WTC11 (cell line): ENCODE data around the gene SPNS2.

Experiments used
- ELF4 ChIP-seq: sonication (generic); formaldehyde crosslinking; IDR thresholded peaks from 2 replicates; pipeline ENCODE4 v1.8.1; 2022; ENCODE audit warnings: low read depth, mild to moderate bottlenecking, moderate library complexity, missing genetic modification reagents
- GABPB1 ChIP-seq: sonication (generic); formaldehyde crosslinking; IDR thresholded peaks from 2 replicates; pipeline ENCODE4 v1.8.1; 2023; ENCODE audit warnings: mild to moderate bottlenecking, missing genetic modification reagents
- JUN ChIP-seq: sonication (generic); formaldehyde crosslinking; IDR thresholded peaks from 2 replicates; pipeline ENCODE4 v1.8.0; 2023; ENCODE audit warnings: mild to moderate bottlenecking, missing genetic modification reagents
- NR1H2 ChIP-seq: sonication (generic); formaldehyde crosslinking; IDR thresholded peaks from 2 replicates; pipeline ENCODE4 v1.9.0; 2021; ENCODE audit warnings: mild to moderate bottlenecking, moderate library complexity, missing genetic modification reagents
- SMAD4 ChIP-seq: sonication (generic); formaldehyde crosslinking; IDR thresholded peaks from 2 replicates; pipeline ENCODE4 v1.8.0; 2022; ENCODE audit warnings: mild to moderate bottlenecking, missing genetic modification reagents
- ZNF317 ChIP-seq: sonication (generic); formaldehyde crosslinking; IDR thresholded peaks from 2 replicates; pipeline ENCODE4 v1.8.1; 2023; ENCODE audit warnings: low read depth, mild to moderate bottlenecking, moderate library complexity, missing genetic modification reagents, borderline replicate concordance
- ZNF416 ChIP-seq: fragments of 250-450 bp; sonication (Bioruptor Pico); IDR thresholded peaks from 2 replicates; pipeline ENCODE4 v1.9.0; 2021; ENCODE audit warnings: mild to moderate bottlenecking, inconsistent platforms
- TF ChIP-seq, protein P1 (sequence below): fragments of 200-600 bp; IDR thresholded peaks from 2 replicates; pipeline ENCODE4 v1.8.0; 2022; ENCODE audit warnings: antibody characterized with exemption
- TF ChIP-seq, protein P2 (sequence below): sonication (generic); formaldehyde crosslinking; IDR thresholded peaks from 2 replicates; pipeline ENCODE4 v1.8.1; 2023; ENCODE audit warnings: mild to moderate bottlenecking, moderate library complexity, missing genetic modification reagents
- TF ChIP-seq, protein P3 (sequence below): sonication (generic); formaldehyde crosslinking; IDR thresholded peaks from 2 replicates; pipeline ENCODE4 v1.8.1; 2022; ENCODE audit warnings: low read depth, missing genetic modification reagents, borderline replicate concordance
- TF ChIP-seq, protein P4 (sequence below): sonication (generic); formaldehyde crosslinking; conservative IDR thresholded peaks from 2 replicates; pipeline ENCODE4 v1.8.1; 2022; ENCODE audit warnings: mild to moderate bottlenecking, missing genetic modification reagents
- TF ChIP-seq, protein P5 (sequence below): sonication (generic); formaldehyde crosslinking; IDR thresholded peaks from 2 replicates; pipeline ENCODE4 v1.8.1; 2023; ENCODE audit warnings: mild to moderate bottlenecking, missing genetic modification reagents
- TF ChIP-seq, protein P6 (sequence below): sonication (generic); formaldehyde crosslinking; IDR thresholded peaks from 2 replicates; pipeline ENCODE4 v1.8.1; 2023; ENCODE audit warnings: mild to moderate bottlenecking, missing genetic modification reagents, borderline replicate concordance

DNA sequence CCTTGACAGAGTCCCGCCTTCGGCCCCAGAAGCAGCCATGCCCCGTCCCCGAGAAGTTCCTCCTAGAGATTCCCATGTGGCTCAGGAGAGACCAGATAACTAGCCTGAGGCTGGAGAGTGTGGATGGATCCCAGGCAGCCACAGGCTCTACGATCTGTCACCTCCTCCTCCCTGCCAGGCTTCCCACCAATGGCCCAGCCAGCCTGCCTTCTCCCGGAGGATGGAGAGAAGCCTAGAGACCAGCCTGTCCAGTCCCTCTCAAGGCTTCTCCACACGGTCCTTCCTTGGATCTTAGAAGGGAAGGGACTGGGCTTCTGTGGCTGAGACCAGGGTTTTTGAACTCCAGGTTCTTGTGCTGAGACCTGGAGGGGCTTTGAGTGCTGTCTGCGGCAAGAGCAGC is 84.0 kb downstream of the SPNS2 start:
- TF ChIP-seq ELF4 (CRISPR knock-in tag): no peak
- TF ChIP-seq JUN (CRISPR knock-in tag): no peak
- TF ChIP-seq, protein P1, sequence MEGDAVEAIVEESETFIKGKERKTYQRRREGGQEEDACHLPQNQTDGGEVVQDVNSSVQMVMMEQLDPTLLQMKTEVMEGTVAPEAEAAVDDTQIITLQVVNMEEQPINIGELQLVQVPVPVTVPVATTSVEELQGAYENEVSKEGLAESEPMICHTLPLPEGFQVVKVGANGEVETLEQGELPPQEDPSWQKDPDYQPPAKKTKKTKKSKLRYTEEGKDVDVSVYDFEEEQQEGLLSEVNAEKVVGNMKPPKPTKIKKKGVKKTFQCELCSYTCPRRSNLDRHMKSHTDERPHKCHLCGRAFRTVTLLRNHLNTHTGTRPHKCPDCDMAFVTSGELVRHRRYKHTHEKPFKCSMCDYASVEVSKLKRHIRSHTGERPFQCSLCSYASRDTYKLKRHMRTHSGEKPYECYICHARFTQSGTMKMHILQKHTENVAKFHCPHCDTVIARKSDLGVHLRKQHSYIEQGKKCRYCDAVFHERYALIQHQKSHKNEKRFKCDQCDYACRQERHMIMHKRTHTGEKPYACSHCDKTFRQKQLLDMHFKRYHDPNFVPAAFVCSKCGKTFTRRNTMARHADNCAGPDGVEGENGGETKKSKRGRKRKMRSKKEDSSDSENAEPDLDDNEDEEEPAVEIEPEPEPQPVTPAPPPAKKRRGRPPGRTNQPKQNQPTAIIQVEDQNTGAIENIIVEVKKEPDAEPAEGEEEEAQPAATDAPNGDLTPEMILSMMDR: no peak
- TF ChIP-seq, protein P2, sequence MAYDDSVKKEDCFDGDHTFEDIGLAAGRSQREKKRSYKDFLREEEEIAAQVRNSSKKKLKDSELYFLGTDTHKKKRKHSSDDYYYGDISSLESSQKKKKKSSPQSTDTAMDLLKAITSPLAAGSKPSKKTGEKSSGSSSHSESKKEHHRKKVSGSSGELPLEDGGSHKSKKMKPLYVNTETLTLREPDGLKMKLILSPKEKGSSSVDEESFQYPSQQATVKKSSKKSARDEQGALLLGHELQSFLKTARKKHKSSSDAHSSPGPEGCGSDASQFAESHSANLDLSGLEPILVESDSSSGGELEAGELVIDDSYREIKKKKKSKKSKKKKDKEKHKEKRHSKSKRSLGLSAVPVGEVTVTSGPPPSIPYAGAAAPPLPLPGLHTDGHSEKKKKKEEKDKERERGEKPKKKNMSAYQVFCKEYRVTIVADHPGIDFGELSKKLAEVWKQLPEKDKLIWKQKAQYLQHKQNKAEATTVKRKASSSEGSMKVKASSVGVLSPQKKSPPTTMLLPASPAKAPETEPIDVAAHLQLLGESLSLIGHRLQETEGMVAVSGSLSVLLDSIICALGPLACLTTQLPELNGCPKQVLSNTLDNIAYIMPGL (CRISPR knock-in tag): no peak
- no peak for TF ChIP-seq ZNF416 (CRISPR knock-in tag)
- no peak for TF ChIP-seq ZNF317 (CRISPR knock-in tag)
- TF ChIP-seq, protein P3, sequence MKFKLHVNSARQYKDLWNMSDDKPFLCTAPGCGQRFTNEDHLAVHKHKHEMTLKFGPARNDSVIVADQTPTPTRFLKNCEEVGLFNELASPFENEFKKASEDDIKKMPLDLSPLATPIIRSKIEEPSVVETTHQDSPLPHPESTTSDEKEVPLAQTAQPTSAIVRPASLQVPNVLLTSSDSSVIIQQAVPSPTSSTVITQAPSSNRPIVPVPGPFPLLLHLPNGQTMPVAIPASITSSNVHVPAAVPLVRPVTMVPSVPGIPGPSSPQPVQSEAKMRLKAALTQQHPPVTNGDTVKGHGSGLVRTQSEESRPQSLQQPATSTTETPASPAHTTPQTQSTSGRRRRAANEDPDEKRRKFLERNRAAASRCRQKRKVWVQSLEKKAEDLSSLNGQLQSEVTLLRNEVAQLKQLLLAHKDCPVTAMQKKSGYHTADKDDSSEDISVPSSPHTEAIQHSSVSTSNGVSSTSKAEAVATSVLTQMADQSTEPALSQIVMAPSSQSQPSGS (CRISPR knock-in tag): no peak
- TF ChIP-seq, protein P4, sequence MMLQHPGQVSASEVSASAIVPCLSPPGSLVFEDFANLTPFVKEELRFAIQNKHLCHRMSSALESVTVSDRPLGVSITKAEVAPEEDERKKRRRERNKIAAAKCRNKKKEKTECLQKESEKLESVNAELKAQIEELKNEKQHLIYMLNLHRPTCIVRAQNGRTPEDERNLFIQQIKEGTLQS (CRISPR knock-in tag): no peak
- TF ChIP-seq GABPB1 (CRISPR knock-in tag): no peak
- TF ChIP-seq, protein P5, sequence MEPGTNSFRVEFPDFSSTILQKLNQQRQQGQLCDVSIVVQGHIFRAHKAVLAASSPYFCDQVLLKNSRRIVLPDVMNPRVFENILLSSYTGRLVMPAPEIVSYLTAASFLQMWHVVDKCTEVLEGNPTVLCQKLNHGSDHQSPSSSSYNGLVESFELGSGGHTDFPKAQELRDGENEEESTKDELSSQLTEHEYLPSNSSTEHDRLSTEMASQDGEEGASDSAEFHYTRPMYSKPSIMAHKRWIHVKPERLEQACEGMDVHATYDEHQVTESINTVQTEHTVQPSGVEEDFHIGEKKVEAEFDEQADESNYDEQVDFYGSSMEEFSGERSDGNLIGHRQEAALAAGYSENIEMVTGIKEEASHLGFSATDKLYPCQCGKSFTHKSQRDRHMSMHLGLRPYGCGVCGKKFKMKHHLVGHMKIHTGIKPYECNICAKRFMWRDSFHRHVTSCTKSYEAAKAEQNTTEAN (CRISPR knock-in tag): no peak
- TF ChIP-seq NR1H2: no peak
- TF ChIP-seq, protein P6, sequence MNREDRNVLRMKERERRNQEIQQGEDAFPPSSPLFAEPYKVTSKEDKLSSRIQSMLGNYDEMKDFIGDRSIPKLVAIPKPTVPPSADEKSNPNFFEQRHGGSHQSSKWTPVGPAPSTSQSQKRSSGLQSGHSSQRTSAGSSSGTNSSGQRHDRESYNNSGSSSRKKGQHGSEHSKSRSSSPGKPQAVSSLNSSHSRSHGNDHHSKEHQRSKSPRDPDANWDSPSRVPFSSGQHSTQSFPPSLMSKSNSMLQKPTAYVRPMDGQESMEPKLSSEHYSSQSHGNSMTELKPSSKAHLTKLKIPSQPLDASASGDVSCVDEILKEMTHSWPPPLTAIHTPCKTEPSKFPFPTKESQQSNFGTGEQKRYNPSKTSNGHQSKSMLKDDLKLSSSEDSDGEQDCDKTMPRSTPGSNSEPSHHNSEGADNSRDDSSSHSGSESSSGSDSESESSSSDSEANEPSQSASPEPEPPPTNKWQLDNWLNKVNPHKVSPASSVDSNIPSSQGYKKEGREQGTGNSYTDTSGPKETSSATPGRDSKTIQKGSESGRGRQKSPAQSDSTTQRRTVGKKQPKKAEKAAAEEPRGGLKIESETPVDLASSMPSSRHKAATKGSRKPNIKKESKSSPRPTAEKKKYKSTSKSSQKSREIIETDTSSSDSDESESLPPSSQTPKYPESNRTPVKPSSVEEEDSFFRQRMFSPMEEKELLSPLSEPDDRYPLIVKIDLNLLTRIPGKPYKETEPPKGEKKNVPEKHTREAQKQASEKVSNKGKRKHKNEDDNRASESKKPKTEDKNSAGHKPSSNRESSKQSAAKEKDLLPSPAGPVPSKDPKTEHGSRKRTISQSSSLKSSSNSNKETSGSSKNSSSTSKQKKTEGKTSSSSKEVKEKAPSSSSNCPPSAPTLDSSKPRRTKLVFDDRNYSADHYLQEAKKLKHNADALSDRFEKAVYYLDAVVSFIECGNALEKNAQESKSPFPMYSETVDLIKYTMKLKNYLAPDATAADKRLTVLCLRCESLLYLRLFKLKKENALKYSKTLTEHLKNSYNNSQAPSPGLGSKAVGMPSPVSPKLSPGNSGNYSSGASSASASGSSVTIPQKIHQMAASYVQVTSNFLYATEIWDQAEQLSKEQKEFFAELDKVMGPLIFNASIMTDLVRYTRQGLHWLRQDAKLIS (CRISPR knock-in tag): no peak
- TF ChIP-seq SMAD4: no peak
